ENCODE results near the gene NTM. TPM values are rescaled to one million over a fixed set of nuclear protein-coding genes. Genes with fewer than 3 reads are reported as not detected.

The NTM gene
- total RNA-seq, 1 donor from 2014 or later = not detected

DNA sequence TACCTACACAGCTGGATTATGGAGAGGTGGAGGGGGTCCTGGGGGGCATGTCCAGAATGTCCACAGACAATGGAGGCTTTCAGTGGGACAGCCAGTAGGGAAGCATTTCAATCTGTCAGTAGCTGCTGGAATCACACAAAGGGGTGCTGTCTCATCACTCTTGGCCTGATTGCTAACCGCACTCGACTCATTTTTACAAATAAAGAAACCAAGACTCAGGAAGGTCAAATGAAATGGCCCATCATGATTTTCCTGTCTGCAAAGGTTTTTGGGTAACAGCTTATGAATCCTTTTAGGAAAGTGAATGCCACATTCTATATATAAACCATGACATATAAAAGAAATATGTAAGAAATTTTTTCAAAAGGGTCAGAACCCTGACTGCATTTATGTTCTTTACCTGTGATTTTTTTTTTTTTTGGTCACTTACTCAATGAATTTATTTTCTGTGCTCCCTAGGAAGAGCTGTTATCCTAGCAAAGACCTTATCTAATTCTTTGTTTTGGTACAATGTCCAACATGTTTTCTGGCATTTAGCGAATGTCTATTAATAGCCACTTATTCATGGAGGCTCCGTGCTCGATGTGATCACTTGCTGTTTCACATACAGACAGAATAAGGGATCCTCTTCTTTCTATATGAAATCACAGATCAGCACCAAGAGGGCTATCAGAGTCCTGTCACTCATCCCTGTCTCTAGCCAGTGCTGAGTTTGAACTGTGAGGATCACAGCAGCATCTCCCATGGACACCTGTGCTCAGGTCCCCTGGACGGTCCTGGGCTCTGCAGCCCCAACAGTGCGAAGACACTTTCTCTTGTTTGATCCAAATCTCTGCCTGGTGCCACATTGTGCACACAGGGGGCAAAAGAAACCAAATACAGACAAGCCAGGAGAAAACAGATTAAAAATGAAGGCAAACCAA is 979.7 kb downstream of the NTM start:
- H3K36me3 Mint-ChIP-seq (ENCODE audit: low read depth) = no peaks in the 10 kb centered on the region
- ATAC-seq (ENCODE audit: low read depth) (no peak), DNase-seq (no peak)
- no peak overlapping the region for H3K4me3 Mint-ChIP-seq
- H3K4me1 Mint-ChIP-seq = no peaks in the 10 kb centered on the region
- no peaks in the 10 kb centered on the region for H3K9me3 Mint-ChIP-seq
- H3K27ac Mint-ChIP-seq = no peak overlapping the region
- POLR2A ChIA-PET = no interaction called here
- intact Hi-C loops (cut with micrococcal nuclease) = no loop called here
- H3K27me3 Mint-ChIP-seq = no peaks in the 10 kb centered on the region
- CTCF ChIA-PET = no interaction called here
- TF ChIP-seq, protein P1, sequence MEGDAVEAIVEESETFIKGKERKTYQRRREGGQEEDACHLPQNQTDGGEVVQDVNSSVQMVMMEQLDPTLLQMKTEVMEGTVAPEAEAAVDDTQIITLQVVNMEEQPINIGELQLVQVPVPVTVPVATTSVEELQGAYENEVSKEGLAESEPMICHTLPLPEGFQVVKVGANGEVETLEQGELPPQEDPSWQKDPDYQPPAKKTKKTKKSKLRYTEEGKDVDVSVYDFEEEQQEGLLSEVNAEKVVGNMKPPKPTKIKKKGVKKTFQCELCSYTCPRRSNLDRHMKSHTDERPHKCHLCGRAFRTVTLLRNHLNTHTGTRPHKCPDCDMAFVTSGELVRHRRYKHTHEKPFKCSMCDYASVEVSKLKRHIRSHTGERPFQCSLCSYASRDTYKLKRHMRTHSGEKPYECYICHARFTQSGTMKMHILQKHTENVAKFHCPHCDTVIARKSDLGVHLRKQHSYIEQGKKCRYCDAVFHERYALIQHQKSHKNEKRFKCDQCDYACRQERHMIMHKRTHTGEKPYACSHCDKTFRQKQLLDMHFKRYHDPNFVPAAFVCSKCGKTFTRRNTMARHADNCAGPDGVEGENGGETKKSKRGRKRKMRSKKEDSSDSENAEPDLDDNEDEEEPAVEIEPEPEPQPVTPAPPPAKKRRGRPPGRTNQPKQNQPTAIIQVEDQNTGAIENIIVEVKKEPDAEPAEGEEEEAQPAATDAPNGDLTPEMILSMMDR (IDR thresholded peaks at IDR 0.05) = no peak

DNA sequence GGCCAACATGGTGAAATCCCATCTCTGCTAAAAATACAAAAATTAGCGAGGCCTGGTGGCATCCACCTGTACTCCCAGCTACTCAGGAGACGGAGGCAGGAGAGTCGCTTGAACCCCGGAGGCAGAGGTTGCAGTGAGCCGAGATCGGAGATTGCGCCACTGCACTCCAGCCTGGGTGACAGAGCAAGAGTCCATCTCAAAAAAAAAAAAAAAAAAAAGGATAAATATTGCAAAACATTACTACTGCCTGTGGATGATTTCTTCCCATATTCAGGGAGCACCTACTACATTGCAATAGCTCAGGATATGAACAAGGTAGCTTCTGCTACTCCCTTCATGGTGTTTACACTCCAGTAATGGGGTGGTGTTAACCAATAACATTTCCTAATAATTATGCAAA is 980.6 kb downstream of the NTM start:
- CTCF ChIA-PET = no interaction called here
- DNase-seq (no peak), ATAC-seq (ENCODE audit: low read depth) (no peak)
- Mint-ChIP-seq H3K9me3 (no peaks in the 10 kb centered on the region), H3K4me3 (no peak overlapping the region), H3K36me3 (ENCODE audit: low read depth) (no peaks in the 10 kb centered on the region), H3K27ac (no peak overlapping the region), H3K27me3 (no peaks in the 10 kb centered on the region), H3K4me1 (no peaks in the 10 kb centered on the region)
- TF ChIP-seq, protein P1 (IDR thresholded peaks at IDR 0.05) = no peak
- intact Hi-C loops (cut with micrococcal nuclease) = no loop called here
- POLR2A ChIA-PET = no interaction called here

DNA sequence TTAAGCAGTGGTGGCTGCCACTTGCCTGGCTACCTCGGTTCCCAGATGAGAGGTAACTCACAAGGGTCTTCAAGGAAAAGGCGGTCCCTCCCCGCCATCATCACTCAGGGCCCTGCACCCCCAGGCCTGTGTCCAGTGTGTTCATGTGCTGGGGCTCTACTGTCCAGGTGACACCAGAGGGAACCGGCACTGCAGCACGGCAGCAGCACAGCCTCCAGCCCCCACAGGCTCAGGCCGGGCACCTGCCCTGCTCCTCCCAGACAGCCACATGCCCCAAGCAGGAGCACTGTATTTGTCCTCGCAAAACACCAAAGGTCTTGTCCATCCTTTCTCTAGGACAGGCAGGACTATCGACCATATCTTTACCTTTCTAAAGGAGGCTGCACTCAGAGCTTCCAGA is 982.1 kb downstream of the NTM start:
- no peaks in the 10 kb centered on the region for H3K4me1 Mint-ChIP-seq
- no peaks in the 10 kb centered on the region for H3K36me3 Mint-ChIP-seq (ENCODE audit: low read depth)
- no peak overlapping the region for H3K27ac Mint-ChIP-seq
- TF ChIP-seq, protein P1 (IDR thresholded peaks at IDR 0.05) = no peak
- ATAC-seq (ENCODE audit: low read depth) = no peak
- POLR2A ChIA-PET = no interaction called here
- no peak overlapping the region for H3K4me3 Mint-ChIP-seq
- intact Hi-C loops (cut with micrococcal nuclease) = no loop called here
- no peak for DNase-seq
- H3K27me3 Mint-ChIP-seq = no peaks in the 10 kb centered on the region
- no peaks in the 10 kb centered on the region for H3K9me3 Mint-ChIP-seq
- CTCF ChIA-PET = no interaction called here

DNA sequence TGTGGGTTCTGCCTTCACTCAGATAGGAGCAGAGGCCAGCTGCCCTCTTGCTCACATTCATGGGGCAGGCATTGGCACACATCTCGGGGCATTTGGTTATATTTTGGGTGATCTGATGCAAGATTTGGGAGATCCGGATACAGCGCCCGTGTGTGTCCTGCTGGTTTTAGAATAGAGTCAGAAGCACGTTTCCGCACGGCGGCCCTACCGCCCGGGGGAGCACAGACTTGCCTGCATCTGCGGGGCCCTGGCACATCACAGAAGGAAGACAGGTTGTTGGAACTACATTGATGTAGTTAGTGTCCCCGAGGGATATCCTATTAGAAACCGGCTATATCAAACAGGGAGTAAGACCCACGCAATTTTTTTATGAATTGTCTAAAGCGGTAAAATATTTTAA is 982.8 kb downstream of the NTM start:
- Mint-ChIP-seq H3K9me3 (no peaks in the 10 kb centered on the region), H3K4me3 (no peak overlapping the region), H3K4me1 (no peaks in the 10 kb centered on the region), H3K27ac (no peak overlapping the region), H3K27me3 (no peaks in the 10 kb centered on the region), H3K36me3 (ENCODE audit: low read depth) (no peaks in the 10 kb centered on the region)
- TF ChIP-seq, protein P1 (IDR thresholded peaks at IDR 0.05) = no peak
- CTCF ChIA-PET = no interaction called here
- intact Hi-C loops (cut with micrococcal nuclease) = no loop called here
- DNase-seq (no peak), ATAC-seq (ENCODE audit: low read depth) (no peak)
- POLR2A ChIA-PET = no interaction called here

DNA sequence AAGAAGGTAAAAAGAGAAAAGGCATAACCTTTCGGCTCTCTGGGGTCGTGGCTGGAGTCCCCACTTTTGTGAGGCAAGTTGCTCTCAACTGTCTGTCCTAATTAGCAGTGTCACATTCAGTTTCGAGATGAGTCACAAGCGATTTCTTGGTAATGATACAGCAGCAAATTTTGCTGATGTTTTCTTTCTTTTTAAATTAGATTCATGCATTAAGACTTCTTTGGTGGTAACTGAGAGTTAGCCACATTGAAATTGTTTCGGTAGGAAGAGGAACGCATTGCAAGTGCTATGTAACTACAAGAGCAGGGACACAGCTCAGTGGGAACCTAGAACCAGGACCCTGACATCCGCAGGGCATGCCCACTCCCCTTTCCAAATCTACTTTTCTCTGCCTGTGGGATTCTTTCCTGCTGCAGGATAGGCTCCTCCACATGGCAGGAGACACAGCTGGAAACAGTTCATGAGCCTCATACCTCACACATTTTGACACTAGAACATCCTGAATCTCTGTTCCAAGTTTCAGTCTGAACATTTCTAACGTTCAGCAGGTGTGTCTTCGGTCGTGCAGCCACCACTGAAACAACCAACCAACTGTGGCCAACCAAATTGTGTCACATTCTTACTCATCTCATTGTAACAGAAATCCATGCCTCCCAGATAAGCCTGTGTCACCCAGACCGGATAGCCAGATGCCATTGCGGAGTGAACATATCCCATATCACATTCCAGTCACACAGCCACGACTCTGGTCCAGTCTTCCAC is 987.6 kb downstream of the NTM start:
- Mint-ChIP-seq H3K9me3 (no peaks in the 10 kb centered on the region), H3K4me1 (no peaks in the 10 kb centered on the region), H3K27ac (no peak overlapping the region), H3K4me3 (no peak overlapping the region), H3K27me3 (no peaks in the 10 kb centered on the region), H3K36me3 (ENCODE audit: low read depth) (no peaks in the 10 kb centered on the region)
- ATAC-seq (ENCODE audit: low read depth) (no peak), DNase-seq (no peak)
- CTCF ChIA-PET = no interaction called here
- intact Hi-C loops (cut with micrococcal nuclease) = no loop called here
- POLR2A ChIA-PET = no interaction called here
- TF ChIP-seq, protein P1 (IDR thresholded peaks at IDR 0.05) = no peak
